Endometrium (tissue), 2 donors: ENCODE data around the gene KIF19.

Experiments
- FAIRE-seq: peaks from 2 replicates; lab custom pipeline; 2012; peaks lifted over from hg19 to GRCh38; lab: Jason Lieb, UNC
- donor health status: control.
- donor health status: control.

KIF19 gene

GRCh38 chr17:74305865-74306654 lies 20.0 kb upstream of the KIF19 start:
- FAIRE-seq, result no peak

DNA sequence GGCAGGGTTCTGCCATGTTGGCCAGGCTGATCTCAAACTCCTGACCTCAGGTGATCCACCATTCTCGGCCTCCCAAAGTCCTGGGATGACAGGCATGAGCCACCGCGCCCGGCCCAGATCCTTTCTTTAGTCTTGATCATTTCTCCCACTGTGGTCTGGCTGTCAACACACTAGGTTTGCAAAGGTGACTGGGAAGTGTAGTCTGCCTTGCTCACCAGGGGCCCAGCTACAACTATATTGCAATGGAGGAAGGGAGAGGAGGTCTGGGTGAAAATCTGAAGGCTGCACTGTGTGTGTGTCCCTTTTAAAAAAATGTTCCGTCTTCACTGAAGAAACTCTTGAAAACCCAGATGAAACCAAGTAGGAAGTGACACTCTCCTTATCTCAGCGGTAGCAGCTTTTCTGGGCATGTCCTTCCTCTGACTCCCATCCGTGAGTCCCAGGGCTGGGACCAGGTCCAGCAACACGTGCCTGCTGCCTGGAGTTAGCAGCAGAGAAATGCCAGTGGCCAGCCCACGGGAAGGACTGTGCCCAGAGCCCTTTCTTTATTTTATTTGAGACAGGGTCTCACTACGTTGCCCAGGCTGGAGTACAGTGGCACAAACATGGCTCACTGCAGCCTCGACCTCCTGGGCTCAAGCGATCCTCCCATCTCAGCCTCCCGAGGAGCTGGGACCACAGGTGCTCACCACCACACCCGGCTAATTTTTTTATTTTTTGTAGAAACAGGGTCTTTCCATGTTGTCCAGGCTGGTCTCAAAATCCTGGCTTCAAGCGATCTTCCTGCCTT lies 17.8 kb upstream of the KIF19 start:
- FAIRE-seq, result no peak

DNA sequence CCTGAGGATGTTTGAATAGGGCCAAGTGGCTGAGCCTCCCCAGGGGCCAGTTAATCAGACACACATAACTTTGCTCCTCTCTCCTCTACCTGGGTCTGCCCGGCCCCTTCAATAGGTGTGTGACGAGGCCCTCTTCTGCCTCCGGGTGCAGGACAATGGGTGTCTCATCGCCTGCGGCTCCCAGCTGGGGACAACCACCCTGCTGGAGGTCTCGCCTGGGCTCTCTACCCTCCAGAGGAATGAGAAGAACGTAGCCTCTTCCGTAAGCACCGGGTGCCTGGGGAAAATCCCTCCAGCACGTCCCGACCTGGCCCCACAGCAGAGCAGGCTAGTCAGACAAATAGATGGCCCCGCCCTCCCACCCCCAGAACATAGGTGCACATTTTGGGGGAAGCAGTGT lies 16.1 kb upstream of the KIF19 start:
- FAIRE-seq, result no peak

- no peak for FAIRE-seq
Measured at GRCh38 chr17:74314877-74315276, 11.1 kb upstream of the KIF19 start.

DNA sequence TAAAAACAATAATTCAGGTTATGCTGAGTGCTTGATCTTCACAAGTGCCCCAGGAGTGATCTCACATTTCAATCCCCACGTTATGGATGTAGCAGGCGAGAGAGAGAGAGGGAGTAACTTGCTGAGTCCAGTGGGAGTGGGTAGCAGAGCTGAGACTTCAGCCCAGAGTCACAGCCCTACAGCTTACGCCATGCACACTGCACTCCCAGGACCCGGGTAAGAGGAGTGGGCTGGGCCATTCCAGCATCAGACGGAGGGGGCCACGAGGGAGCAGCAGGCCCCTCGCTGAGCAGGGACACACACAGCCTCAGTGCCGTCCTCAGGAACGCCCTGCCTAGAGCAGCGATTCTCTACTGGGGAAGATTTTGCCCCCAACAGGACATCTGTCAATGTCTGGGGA lies 9.8 kb upstream of the KIF19 start:
- FAIRE-seq, result no peak

GRCh38 chr17:74317071-74317470 lies 9.0 kb upstream of the KIF19 start:
- FAIRE-seq, result no peak

- FAIRE-seq, result no peak
Measured at GRCh38 chr17:74318391-74318790, 7.6 kb upstream of the KIF19 start.

- no peak for FAIRE-seq
Measured at GRCh38 chr17:74324521-74324920, 1.5 kb upstream of the KIF19 start.

- no peak for FAIRE-seq
Measured at GRCh38 chr17:74325376-74325742, 667 bp upstream of the KIF19 start.

DNA sequence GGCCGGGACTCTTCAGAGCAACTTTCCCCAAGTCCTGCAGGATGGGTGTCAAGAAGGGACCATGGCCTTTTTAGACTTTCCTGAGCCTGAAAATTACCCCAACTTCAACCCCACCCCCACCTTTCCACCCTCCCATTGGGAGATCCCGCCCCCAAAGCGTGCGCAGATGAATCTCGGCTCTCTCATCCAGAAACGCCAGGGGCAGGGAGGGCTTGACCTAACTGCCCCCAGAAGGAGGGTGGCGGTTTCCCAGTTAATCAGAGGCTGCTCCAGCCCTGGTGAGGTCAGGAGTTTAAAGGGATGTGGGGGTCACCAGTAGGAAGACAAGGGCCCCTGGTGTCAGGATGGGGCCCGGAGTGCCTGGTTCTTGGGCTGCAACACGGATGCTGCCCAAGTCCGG lies 480 bp downstream of the KIF19 start:
- FAIRE-seq, result no peak

DNA sequence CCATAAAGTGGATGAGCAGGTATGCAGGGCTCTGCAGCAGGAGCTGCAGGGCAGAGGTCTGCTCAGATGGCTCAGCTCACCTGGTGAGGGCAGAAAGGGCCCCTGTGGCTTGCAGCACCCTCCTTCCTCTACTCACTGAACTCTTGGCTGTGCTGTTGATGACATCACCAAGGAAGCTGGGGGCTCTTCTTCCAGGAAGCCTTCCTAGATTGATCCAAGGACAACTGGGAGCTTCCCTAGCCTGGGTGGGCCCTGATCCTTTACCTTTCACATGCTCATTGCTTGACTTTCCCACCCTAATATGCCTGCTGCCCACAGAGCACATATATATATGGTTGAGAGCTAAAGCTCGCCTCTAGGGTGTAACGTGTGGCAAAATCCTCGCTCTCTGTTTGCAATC lies 2.5 kb downstream of the KIF19 start:
- no peak for FAIRE-seq

DNA sequence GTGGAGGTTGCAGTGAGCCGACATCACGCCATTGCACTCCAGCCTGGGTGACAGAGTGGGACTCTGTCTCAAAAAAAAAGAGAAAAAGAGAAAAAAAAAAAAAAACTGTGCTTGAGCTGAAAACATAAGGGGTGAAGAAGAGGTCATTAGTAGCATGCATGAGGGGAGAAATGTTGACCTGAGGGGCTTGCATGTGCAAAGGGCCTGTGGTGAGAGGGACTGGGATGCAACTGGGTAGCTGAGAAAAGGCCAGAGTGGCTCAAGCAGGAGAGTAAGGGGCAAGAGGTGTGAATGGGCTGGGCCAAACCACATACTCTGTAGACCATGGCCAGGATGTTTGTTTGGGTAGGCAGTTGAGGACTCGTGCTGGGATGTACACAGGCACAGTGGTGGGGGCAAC lies 3.4 kb downstream of the KIF19 start:
- FAIRE-seq, result no peak

DNA sequence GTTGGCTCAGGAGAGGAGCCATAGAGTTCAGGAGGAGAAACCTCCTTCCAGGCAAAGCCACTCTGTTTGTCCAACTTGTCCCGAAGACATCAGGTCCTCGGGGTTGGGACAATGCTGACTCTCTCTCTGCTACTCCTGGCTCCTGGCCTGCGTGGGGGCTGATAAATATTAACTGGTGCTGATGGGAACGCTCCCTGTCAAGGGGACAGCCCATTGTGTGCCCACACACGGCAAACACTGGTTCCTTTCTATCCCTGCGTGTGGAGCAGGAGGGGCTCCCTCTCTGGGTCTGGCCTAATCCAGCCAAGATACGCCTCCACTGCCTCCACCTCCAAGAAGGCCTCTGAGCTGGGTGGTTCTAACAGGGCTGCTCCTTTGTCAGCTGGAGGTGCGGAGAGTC lies 4.4 kb downstream of the KIF19 start:
- FAIRE-seq, result no peak

GRCh38 chr17:74332017-74332650 lies 6.1 kb downstream of the KIF19 start:
- no peak for FAIRE-seq

- FAIRE-seq, result no peak
Measured at GRCh38 chr17:74332763-74333283, 6.8 kb downstream of the KIF19 start.

- FAIRE-seq, result no peak
Measured at GRCh38 chr17:74334393-74335039, 8.5 kb downstream of the KIF19 start.

DNA sequence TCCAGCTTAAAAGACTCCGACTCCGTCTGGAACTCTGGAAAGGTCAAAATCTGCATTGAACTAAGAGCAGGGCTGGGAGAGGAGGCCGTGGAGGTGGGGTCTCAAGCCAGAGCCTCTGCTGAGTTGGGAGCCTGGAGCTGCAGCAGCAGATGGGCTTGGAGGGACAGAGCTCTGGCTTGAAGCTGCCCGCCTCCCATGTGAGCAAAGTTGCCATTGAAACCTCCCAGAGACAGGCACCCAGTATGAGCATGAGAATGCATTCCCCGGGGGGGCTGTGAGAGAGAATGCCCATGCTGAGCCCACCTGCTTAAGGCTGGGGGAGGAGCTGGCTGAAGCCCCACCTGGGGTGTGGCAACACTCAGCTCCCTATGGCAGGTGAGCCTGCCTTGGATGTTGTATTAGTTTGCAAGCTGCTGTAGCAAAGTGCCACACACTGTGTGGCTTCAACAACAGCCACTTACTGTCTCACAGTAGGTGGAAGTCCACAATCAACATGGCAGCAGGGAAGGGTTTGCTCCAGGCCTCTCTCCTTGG lies 9.6 kb downstream of the KIF19 start:
- FAIRE-seq, result no peak

DNA sequence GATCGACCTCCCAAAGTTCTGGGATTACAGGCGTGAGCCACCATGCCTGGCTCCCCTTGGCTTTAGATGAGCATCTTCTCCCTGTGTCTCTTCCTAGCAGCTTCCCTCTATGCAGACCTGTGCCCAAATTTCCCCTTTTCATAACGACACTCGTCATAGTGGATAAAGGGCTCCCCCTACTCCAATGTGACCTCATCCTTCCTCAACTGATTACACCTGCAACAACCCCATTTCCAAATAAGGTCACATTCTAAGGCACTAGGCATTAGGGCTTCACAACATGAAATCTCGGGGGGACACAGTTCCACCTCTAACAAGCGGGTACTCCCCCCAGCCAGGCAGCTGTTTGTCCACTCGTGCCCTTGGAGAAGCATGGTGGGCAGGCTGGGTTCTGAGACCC lies 10.3 kb downstream of the KIF19 start:
- no peak for FAIRE-seq

GRCh38 chr17:74337834-74338500 lies 11.9 kb downstream of the KIF19 start:
- no peak for FAIRE-seq

DNA sequence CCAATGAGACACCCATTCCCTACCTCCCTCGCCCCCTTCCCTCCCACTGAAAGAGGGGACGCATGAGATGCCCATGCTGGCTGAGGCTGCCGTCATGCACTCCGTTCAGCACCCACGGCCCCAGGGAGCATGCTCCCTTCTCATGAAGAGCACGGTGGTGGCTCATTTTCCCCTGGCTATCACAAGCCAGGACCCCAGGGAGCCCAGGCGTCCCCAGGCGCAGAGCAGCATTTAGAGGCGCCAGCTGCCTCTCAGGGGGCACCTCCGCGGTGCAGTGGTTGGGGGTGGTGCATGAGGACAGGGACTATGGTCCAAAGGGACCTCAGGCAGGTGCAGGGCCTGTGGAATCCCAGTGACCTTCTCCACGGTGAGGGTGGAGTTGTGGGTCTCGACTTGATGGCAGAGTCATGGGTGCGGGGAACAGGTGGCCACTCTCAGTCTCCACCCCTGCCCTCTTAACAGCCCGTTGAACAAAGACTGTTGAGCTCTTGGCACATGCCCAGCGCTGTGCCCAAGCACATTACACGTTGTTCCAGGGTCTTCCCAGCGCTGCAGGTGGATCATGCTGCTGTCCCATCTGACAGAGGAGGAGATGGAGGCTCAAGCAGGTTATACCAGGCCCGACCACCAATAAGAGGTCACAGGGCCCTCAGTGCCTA lies 13.6 kb downstream of the KIF19 start:
- no peak for FAIRE-seq

GRCh38 chr17:74340470-74341023 lies 14.5 kb downstream of the KIF19 start:
- FAIRE-seq, result no peak
